ENCODE data around the gene DMAC2.

The DMAC2 gene

DNA sequence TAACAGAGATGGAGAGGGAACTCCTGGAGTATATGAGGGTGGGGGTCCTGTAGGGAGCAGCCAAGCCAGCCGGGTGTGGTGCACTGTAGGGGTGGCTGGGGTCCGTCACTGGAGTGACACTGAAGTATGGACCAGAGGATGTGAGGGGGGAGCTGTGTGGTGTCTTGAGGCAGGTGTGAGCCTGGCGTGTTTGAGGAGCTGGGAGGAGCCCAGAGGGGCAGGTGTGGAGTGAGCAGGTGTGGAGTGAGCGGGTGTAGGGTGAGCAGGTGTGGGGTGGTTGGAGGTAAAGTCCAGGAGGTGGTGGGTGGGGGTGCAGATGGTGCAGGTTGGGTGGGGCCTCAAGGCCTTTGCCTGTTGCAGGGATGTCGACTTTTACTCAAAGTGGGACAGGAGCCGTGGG is 18.4 kb downstream of the DMAC2 start:
- no peaks in the 10 kb centered on the region for H3F3A ChIP-seq (ENCODE audit: insufficient read depth, low read length)
- H3K27me3 ChIP-seq (ENCODE audit: insufficient read depth, low read length), result no peaks in the 10 kb centered on the region
- H3K4me2 ChIP-seq (ENCODE audit: low read length), result no peak overlapping the region
- H3K36me3 ChIP-seq (ENCODE audit: insufficient read depth, low read length), result peaks cover 61% of the 10 kb centered on the region
- no peak overlapping the region for H3K4me3 ChIP-seq (ENCODE audit: low read depth, low read length, poor library complexity, severe bottlenecking)
- H3K4me1 ChIP-seq (ENCODE audit: insufficient read depth, low read length, severe bottlenecking), result no peaks in the 10 kb centered on the region
- no peak overlapping the region for H3K9ac ChIP-seq (ENCODE audit: low read length)
- H3K9me3 ChIP-seq (ENCODE audit: low read length), result no peaks in the 10 kb centered on the region
- H3K9me2 ChIP-seq (ENCODE audit: low read depth, low read length), result no peaks in the 10 kb centered on the region
- no peak overlapping the region for H2AFZ ChIP-seq (ENCODE audit: low read length)
- H3K79me2 ChIP-seq (ENCODE audit: insufficient read depth, low read length), result no peaks in the 10 kb centered on the region
- TF ChIP-seq, protein P1, sequence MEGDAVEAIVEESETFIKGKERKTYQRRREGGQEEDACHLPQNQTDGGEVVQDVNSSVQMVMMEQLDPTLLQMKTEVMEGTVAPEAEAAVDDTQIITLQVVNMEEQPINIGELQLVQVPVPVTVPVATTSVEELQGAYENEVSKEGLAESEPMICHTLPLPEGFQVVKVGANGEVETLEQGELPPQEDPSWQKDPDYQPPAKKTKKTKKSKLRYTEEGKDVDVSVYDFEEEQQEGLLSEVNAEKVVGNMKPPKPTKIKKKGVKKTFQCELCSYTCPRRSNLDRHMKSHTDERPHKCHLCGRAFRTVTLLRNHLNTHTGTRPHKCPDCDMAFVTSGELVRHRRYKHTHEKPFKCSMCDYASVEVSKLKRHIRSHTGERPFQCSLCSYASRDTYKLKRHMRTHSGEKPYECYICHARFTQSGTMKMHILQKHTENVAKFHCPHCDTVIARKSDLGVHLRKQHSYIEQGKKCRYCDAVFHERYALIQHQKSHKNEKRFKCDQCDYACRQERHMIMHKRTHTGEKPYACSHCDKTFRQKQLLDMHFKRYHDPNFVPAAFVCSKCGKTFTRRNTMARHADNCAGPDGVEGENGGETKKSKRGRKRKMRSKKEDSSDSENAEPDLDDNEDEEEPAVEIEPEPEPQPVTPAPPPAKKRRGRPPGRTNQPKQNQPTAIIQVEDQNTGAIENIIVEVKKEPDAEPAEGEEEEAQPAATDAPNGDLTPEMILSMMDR (IDR thresholded peaks at IDR 0.05; ENCODE audit: low read length), result no peak
- TF ChIP-seq EZH2 (IDR thresholded peaks at IDR 0.05; ENCODE audit: borderline replicate concordance, low read length), result no peak
- no peaks in the 10 kb centered on the region for H4K20me1 ChIP-seq (ENCODE audit: insufficient read depth, low read length)
- no peak overlapping the region for H3K27ac ChIP-seq (ENCODE audit: low read depth, low read length, poor library complexity, severe bottlenecking)

DNA sequence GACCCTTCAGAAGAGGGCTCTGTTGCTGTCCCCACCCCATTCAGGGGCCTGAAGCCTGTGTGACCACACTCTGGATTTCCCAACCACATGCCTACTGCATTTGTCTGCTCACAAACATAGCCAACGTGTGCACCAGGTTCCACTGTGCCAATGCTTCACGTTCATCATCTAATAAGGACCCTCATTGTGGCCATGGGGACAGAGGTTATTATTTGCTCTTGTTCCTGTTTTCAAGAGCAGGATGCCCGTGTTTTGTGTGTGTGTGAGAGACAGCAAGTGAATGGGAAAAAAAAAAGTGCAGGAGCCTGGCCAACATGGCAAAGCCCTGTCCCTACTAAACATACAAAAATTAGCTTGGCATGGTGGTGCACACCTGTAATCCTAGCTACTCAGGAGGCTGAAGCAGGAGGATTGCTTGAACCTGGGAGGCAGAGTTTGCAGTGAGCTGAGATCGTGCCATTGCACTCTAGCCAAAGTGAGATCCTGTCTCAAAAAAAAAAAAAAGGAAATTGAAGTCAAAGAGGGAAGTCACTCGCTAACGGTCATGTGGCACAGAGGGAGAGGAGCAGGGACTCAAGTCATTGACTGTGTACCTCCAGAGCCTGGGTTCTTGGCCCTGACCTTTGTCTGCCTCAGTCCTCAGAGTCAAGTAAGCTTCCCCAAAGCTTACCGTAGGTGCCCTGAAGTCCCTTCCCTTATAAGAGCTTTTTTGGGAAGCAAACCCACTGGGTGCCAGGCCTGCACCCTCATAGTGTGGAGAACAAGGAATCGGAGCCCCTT is 19.4 kb downstream of the DMAC2 start:
- H3K4me2 ChIP-seq (ENCODE audit: low read length), result no peak overlapping the region
- H3K9ac ChIP-seq (ENCODE audit: low read length), result no peak overlapping the region
- no peak overlapping the region for H3K27ac ChIP-seq (ENCODE audit: low read depth, low read length, poor library complexity, severe bottlenecking)
- no peaks in the 10 kb centered on the region for H4K20me1 ChIP-seq (ENCODE audit: insufficient read depth, low read length)
- TF ChIP-seq, protein P1 (IDR thresholded peaks at IDR 0.05; ENCODE audit: low read length), result no peak
- TF ChIP-seq EZH2 (IDR thresholded peaks at IDR 0.05; ENCODE audit: borderline replicate concordance, low read length), result no peak
- H3K4me1 ChIP-seq (ENCODE audit: insufficient read depth, low read length, severe bottlenecking), result no peaks in the 10 kb centered on the region
- no peak overlapping the region for H3K4me3 ChIP-seq (ENCODE audit: low read depth, low read length, poor library complexity, severe bottlenecking)
- no peaks in the 10 kb centered on the region for H3K79me2 ChIP-seq (ENCODE audit: insufficient read depth, low read length)
- H2AFZ ChIP-seq (ENCODE audit: low read length), result no peak overlapping the region
- no peaks in the 10 kb centered on the region for H3K9me2 ChIP-seq (ENCODE audit: low read depth, low read length)
- H3K27me3 ChIP-seq (ENCODE audit: insufficient read depth, low read length), result no peaks in the 10 kb centered on the region
- H3K9me3 ChIP-seq (ENCODE audit: low read length), result no peaks in the 10 kb centered on the region
- no peaks in the 10 kb centered on the region for H3F3A ChIP-seq (ENCODE audit: insufficient read depth, low read length)
- peaks cover 53% of the 10 kb centered on the region for H3K36me3 ChIP-seq (ENCODE audit: insufficient read depth, low read length)

DNA sequence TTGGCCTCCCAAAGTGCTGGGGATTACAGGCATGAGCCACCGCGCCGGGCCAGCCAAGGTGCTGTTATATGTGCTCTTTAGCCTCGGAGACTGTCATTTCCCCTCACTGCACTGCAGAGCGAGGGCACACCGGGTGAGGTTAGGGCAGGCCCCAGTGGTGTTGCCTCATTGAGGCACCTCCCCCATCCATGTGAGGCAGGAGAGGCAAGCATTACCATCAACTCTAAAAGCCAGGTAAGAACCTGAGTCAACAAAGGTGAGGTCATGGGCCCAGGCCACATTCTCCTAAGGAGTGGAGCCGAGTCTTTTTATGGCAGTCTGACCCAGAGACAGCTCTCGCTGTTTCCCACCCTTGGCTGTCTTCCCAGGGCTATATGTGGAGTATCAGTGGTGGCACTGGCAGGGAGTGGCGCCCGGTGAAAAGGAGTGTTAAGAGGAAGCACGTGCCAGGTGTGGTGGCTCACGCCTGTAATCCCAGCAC is 23.5 kb downstream of the DMAC2 start:
- H3K9me3 ChIP-seq (ENCODE audit: low read length), result no peaks in the 10 kb centered on the region
- no peaks in the 10 kb centered on the region for H4K20me1 ChIP-seq (ENCODE audit: insufficient read depth, low read length)
- H3K9ac ChIP-seq (ENCODE audit: low read length), result no peak overlapping the region
- H3F3A ChIP-seq (ENCODE audit: insufficient read depth, low read length), result no peaks in the 10 kb centered on the region
- H2AFZ ChIP-seq (ENCODE audit: low read length), result no peak overlapping the region
- no peak overlapping the region for H3K27ac ChIP-seq (ENCODE audit: low read depth, low read length, poor library complexity, severe bottlenecking)
- H3K4me2 ChIP-seq (ENCODE audit: low read length), result no peak overlapping the region
- no peaks in the 10 kb centered on the region for H3K27me3 ChIP-seq (ENCODE audit: insufficient read depth, low read length)
- H3K36me3 ChIP-seq (ENCODE audit: insufficient read depth, low read length), result peaks cover 60% of the 10 kb centered on the region
- TF ChIP-seq, protein P1 (IDR thresholded peaks at IDR 0.05; ENCODE audit: low read length), result no peak
- no peak for TF ChIP-seq EZH2 (IDR thresholded peaks at IDR 0.05; ENCODE audit: borderline replicate concordance, low read length)
- no peaks in the 10 kb centered on the region for H3K4me1 ChIP-seq (ENCODE audit: insufficient read depth, low read length, severe bottlenecking)
- no peaks in the 10 kb centered on the region for H3K79me2 ChIP-seq (ENCODE audit: insufficient read depth, low read length)
- no peaks in the 10 kb centered on the region for H3K9me2 ChIP-seq (ENCODE audit: low read depth, low read length)
- no peak overlapping the region for H3K4me3 ChIP-seq (ENCODE audit: low read depth, low read length, poor library complexity, severe bottlenecking)

All from OCI-LY1 (cell line).